Epithelial cell of prostate (primary cell): ENCODE measurements around the gene NR1D1.

Experiments
- DNase-seq: peaks from one replicate; pipeline ENCODE4 v3.0.0-alpha.2; 2011; ENCODE audit warnings: low read depth, low spot score
- H3K27ac ChIP-seq: fragments of 450-650 bp; 2 replicates; pipeline ENCODE4 v1.5.1; 2017; ENCODE audit warnings: mild to moderate bottlenecking

NR1D1 gene

DNA sequence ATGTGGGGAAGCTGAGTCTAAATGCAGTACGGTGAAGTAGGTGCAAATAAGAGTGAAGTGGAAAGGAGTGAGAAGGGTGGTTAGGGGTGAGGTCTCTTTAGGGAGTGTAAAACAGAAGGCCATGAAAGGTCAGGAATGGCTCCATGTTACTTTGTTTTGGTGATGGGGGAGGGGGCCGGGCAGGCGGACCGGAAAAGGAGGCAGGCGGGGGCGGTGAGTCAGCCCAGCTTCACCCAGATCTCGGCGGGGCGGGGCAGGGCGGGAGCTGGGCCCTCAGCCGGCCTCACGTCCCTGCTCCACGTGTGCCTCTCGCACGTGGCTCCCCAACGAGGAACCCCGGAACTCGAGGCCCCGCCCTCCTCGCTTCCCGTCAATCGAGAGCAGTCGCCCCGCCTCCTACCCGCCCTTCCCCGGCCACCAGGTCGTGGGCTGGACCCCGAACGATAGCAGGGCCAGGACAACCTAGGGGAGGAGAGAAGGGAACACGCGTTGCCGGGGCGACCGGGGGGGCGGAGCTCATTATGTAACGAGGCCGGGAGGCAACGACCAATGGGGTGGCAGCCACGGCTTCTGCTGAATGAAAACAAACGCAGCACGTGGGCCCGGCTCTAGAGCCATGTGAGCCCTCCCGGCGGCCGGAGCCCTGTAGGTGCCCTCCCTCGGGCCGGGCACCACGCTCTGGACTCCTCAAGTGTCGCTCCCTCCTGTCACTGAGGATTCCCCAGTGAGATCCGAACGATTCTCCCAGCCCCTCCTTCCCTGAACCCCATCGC lies 1.4 kb downstream of the NR1D1 start:
- peak; percentile 95 for DNase-seq
- peak overlapping the region; percentile 96 for H3K27ac ChIP-seq

DNA sequence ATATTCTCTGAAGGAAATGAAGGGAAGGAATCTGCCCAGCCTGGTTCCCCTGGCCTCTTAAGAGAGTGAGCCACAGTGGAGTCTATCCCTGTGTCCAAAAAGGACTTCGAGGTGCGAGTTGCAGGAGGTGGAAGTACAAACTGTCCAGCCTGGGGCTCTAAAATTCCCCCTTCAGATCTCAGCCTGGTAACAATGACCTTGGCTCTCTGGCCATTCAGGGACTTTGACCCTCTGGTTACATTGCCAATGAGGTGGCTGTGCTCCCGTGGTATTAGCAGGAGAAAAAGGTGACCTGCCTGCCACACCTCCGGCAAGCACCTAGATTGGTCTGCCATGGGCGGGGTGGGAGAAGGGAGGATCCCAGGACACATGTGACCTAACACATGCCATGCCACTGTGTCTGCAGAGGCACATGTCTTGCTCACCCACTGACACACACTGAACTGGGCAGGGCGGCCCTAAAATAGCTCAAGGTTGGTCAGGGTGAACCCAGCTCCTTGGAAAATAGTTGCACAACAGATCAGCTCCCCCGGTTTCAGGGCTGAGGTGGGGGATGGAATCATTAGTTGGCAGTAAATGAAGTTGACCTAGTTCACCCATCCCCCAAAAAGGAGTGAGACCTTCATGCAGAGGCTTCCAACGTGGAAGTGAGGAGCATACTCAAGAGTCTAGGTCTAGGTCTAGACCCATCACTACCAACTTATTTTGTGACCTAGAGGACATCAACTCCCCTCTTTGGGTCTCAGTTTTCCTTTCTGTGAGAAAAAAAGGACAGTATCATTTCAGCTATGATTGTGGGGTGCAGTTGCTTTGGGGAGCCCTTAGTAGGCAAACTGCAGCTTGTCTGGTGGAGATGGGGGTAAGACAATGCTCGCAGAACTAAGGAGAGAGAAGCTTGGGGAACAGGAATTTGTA lies 2.2 kb downstream of the NR1D1 start:
- peak; percentile 73 for DNase-seq
- H3K27ac ChIP-seq: peak overlapping the region; percentile 96

DNA sequence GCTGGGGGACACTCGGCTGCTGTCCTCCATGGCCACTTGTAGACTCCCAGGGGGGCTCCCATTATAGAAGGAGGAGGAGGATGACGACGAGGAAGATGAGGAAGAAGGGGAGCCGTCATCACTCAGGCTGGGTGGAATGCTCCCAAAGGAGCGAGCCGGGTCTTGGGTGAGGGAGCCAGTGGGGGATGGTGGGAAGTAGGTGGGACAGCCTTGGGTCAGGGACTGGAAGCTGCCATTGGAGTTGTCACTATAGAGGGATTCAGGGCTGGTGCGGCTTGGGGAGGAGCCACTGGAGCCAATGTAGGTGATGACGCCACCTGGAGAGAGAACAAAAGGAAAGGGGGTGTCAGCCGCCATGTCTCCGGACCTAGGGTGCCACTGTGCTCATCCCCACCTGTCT lies 3.3 kb downstream of the NR1D1 start:
- peak overlapping the region; percentile 96 for H3K27ac ChIP-seq
- no peak for DNase-seq

DNA sequence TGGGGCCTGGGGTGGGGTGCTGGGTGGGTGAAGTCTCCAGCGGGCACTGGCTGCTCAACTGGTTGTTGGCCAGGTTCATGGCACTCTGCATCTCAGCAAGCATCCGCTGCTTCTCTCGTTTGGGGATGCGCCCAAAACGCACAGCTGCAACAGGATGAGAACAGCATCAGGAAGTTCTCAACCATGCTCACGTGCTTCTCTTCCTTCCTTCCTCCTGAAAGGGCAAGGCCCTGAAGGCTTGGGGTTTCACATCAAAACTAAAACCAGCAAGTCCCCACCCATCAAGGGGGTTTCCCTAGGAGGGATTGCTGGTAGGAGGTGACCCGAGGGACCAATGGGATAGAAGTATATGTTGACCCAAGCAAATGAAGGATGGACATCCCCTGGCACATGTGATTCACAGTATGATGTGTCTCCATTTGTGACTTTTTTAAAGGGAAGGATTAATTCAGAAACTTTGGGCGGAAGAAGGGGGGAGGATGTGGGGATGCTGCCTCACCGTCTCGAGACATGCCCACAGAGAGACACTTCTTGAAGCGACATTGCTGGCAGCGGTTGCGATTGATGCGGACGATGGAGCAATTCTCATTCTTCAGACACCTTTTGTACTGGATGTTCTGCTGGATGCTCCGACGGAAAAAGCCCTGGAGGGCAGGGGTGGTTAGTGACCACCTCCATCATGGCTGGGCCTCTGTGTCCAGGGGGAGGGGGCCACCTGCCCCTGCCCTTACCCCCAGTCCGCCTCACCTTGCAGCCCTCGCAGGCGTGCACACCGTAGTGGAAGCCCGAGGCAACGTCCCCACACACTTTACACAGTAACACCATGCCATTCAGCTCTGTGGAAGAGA lies 4.2 kb downstream of the NR1D1 start:
- no peak overlapping the region for H3K27ac ChIP-seq
- no peak for DNase-seq

DNA sequence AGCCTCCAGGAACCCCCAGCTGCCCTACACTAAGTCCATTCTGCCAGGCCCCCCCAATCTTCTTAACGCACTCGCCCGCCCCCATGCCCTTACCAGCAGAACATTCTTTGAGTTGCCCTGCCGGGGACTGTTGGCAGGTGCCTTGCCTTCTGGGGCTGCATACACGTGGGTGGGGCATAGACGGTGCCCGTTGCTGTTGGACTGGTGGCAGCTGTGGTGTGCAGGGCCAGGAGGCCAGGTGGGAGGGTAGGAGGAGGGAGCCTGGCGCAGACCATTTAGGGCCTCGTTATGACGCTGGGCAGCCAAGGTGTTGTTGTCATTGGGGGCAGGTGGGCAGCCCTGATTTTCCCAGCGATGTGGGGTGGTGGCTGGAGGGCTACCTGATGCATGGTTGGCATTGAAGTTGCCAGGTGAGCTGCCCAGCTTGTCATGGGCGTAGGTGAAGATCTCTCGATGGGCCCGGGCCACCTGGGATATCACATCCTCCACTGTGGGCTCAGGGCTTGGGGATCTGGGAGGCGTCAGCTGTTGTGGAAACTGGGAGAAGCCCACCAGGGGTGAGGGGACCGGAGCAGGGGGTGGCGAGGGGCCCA lies 4.9 kb downstream of the NR1D1 start:
- no peak for DNase-seq
- H3K27ac ChIP-seq: no peak overlapping the region

DNA sequence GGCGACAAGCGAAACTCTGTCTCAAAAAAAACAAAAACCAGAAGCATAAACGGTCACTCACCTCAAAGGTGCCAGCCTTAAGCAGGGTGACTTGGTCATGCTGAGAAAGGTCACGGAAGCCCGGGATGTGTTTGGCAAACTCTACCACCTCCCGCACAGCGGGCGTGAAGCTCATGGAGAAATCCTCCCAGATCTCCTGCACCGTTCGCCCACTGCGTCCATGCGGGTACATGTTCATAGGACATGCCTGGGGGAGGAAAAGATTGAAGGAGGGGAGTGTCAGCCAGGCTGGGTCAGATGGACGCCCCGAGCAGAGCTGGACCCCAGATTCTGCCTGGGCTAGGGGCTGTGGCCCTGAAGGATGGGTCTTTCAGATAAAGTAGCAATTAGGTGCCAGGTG lies 5.5 kb downstream of the NR1D1 start:
- no peak for DNase-seq
- H3K27ac ChIP-seq: no peak overlapping the region

DNA sequence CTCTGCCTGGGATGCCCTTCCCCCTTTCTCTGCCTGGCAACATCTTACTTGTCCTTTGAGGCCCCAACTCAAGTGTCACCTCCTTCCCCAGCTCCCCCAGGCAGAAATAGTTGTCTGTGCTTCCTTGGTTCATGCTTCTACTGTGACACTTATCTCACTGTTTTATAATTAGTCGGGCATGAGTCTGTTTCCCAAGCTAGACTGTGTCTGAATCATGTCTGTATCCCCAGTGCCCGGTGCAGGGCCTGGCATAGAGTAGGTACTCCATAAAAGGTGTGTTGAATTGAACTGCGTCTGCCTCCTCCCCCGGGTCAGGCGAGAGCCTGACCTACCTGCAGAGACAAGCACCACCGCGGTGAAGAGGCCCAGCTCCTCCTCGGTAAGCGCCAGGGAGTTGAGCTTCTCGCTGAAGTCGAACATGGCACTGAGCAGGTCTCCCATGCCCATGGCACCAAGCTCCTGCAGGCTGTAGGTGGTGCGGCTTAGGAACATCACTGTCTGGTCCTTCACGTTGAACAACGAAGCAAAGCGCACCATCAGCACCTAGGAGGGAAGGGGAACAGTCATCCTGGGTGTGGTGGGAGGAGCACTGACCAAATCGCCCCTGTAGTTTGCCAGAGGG lies 6.7 kb downstream of the NR1D1 start:
- H3K27ac ChIP-seq: peak overlapping the region; percentile 18
- no peak for DNase-seq

GRCh38 chr17:40093005-40093579 lies 7.3 kb downstream of the NR1D1 start:
- DNase-seq: no peak
- peak overlapping the region; percentile 18 for H3K27ac ChIP-seq

GRCh38 chr17:40092581-40092980 lies 7.8 kb downstream of the NR1D1 start:
- no peak overlapping the region for H3K27ac ChIP-seq

GRCh38 chr17:40091691-40092397 lies 8.5 kb downstream of the NR1D1 start:
- no peak for DNase-seq
- H3K27ac ChIP-seq: no peak overlapping the region

More at GRCh38 chr17:40092581-40092980, 7.8 kb downstream of the NR1D1 start:
- DNase-seq: no peak

- DNase-seq: no peak
Measured at GRCh38 chr17:40090237-40091119, 9.9 kb downstream of the NR1D1 start.

DNA sequence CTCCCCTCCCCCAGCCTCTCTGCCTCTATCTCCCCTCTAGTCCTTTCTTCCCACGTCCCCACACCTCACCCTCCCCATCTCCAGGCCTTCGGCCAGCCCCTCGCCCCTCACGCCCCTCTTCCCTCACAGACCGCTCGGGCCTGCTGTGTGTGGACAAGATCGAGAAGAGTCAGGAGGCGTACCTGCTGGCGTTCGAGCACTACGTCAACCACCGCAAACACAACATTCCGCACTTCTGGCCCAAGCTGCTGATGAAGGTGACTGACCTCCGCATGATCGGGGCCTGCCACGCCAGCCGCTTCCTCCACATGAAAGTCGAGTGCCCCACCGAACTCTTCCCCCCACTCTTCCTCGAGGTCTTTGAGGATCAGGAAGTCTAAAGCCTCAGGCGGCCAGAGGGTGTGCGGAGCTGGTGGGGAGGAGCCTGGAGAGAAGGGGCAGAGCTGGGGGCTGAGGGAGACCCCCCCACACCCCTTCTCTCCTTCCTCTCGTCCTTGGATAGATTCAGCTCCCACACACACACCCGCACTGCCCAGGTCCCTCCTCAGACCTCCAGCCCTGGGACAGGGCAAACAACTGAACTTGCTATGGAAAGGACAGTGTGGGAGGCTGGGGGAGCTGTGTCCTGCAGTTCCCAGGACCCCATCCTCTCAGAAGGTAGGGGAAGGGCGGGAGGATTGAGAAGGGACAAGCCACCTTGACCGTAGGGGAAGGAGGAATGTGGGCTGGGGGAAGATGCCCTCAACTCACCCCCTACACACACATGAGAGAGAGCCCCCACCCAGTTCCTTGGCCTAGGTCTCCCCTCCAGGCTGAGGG lies 11.1 kb downstream of the NR1D1 start:
- no peak for DNase-seq
- H3K27ac ChIP-seq: no peak overlapping the region

More at GRCh38 chr17:40090237-40091119, 9.9 kb downstream of the NR1D1 start:
- no peak overlapping the region for H3K27ac ChIP-seq

- no peak for DNase-seq
- H3K27ac ChIP-seq: no peak overlapping the region
Measured at GRCh38 chr17:40087903-40088718, 12.3 kb downstream of the NR1D1 start.

DNA sequence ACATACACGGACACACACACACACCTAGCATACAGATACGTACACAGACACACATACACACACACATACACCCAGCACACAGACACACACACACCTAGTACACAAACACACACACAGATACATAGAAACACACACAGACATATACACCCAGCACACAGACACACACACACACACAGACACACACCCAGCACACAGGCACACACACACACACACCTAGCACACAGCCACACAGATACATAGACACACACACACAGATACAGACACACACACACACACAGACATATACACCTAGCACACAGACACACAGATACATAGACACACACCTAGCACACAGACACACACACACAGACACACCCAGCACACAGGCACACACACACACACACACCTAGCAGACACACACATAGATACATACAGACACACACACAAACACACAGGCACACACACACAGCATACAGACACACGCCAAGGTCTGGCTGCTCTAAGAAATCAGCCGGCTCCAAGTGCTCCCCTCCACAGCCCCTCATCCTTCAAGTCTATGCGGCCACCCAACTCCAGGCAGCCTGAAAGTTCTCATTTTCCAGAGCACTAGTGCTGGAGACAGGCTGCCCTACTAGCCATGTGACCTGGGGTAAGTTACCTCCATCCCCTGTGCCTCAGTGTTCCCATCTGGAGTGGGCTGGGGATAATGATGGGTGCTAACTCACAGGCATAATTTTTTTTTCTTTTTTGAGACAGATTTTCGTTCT lies 13.2 kb downstream of the NR1D1 start:
- DNase-seq: no peak
- no peak overlapping the region for H3K27ac ChIP-seq
